H1 (cell line): ENCODE measurements around the gene KRT85. TPM values are rescaled to one million over a fixed set of nuclear protein-coding genes. Genes with fewer than 3 reads are reported as not detected.

ENCODE experiments used
- CTCF ChIA-PET: fragments of 300-600 bp; sonication (Branson Sonifier 250); formaldehyde crosslinking; loops from one replicate; lab custom pipeline; 2021; ENCODE audit not compliant: partially characterized antibody; lab: Charles Lee
- POLR2A ChIA-PET: fragments of 300-600 bp; sonication (Branson Sonifier 250); formaldehyde crosslinking; loops from one replicate; lab custom pipeline; 2021; ENCODE audit warnings: inconsistent platforms; ENCODE audit not compliant: partially characterized antibody; lab: Charles Lee
- DNase-seq, 2 experiments: peaks; one replicate each; pipeline versions ENCODE4 v3.0.0 to v3.0.0-alpha.2; 2010 to 2022; ENCODE audit warnings: low spot score in 2 of 2, low read depth in 1 of 2, mixed read lengths in 1 of 2
- FAIRE-seq: peaks from 2 replicates; lab custom pipeline; 2011; peaks lifted over from hg19 to GRCh38; lab: Jason Lieb, UNC
- H2AFZ ChIP-seq: 2 replicates; pipeline ENCODE4 v1.8.1; 2012; ENCODE audit warnings: low read length, inconsistent platforms
- H2AK5ac ChIP-seq: 2 replicates; pipeline ENCODE4 v1.6.1; 2013; ENCODE audit warnings: low read depth, low read length
- H2BK120ac ChIP-seq: replicated peaks from 2 replicates; pipeline ENCODE3; 2013; ENCODE audit warnings: low read depth, low read length, inconsistent platforms
- H2BK12ac ChIP-seq: 2 replicates; pipeline ENCODE4 v1.6.1; 2013; ENCODE audit warnings: low read depth, low read length
- H2BK15ac ChIP-seq: 2 replicates; pipeline ENCODE4 v1.6.1; 2013; ENCODE audit warnings: low read length
- H2BK20ac ChIP-seq: 2 replicates; pipeline ENCODE4 v1.6.1; 2013; ENCODE audit warnings: low read length
- H2BK5ac ChIP-seq: 2 replicates; pipeline ENCODE4 v1.6.1; 2013; ENCODE audit warnings: low read depth, low read length
- H3K14ac ChIP-seq: 2 replicates; pipeline ENCODE4 v1.6.1; 2013; ENCODE audit warnings: inconsistent platforms; ENCODE audit not compliant: insufficient read length
- H3K18ac ChIP-seq: 2 replicates; pipeline ENCODE4 v1.6.1; 2013; ENCODE audit warnings: low read length; ENCODE audit errors: extremely low read depth
- H3K23ac ChIP-seq: 2 replicates; pipeline ENCODE4 v1.6.1; 2013; ENCODE audit warnings: inconsistent platforms; ENCODE audit not compliant: insufficient read length
- H3K23me2 ChIP-seq: 2 replicates; pipeline ENCODE4 v1.6.1; 2013; ENCODE audit warnings: low read depth, low read length
- H3K27ac ChIP-seq: 2 replicates; pipeline ENCODE4 v1.6.1; 2011; ENCODE audit warnings: low read depth, low read length, inconsistent platforms
- H3K27me3 ChIP-seq, 4 experiments: replicated peaks in 1 of 4; 1 replicate in 1 of 4; 2 replicates in 3 of 4; pipeline versions ENCODE4 v1.6.1 to v1.8.1; 2011 to 2013; ENCODE audit warnings: low read length in 3 of 4, mild to moderate bottlenecking in 3 of 4, inconsistent platforms in 2 of 4, mixed read lengths in 2 of 4, moderate library complexity in 1 of 4; ENCODE audit not compliant: control insufficient read depth in 3 of 4, insufficient read depth in 3 of 4; ENCODE audit errors: extremely low read depth in 1 of 4
- H3K36me3 ChIP-seq, 4 experiments: 2 replicates each; pipeline versions ENCODE4 v1.6.1 to v1.8.1; 2011 to 2013; ENCODE audit warnings: mild to moderate bottlenecking in 4 of 4, low read length in 3 of 4, moderate library complexity in 2 of 4, control low read depth in 1 of 4, inconsistent platforms in 1 of 4; ENCODE audit not compliant: insufficient read depth in 4 of 4, control insufficient read depth in 2 of 4
- H3K4ac ChIP-seq: replicated peaks from 2 replicates; pipeline ENCODE3; 2013; ENCODE audit warnings: low read length, low read depth, mixed read lengths, inconsistent platforms; ENCODE audit not compliant: insufficient read length
- H3K4me1 ChIP-seq, 4 experiments: replicated peaks in 1 of 4; 1 replicate in 1 of 4; 2 replicates in 3 of 4; pipeline versions ENCODE4 v1.6.1 to v1.8.1; 2011 to 2013; ENCODE audit warnings: low read length in 3 of 4, inconsistent platforms in 2 of 4, mixed read lengths in 1 of 4; ENCODE audit not compliant: insufficient read depth in 4 of 4, control insufficient read depth in 3 of 4
- H3K4me2 ChIP-seq, 2 experiments: 2 replicates each; pipeline versions ENCODE4 v1.6.1 to v1.8.1; 2011 to 2013; ENCODE audit warnings: low read depth in 2 of 2, low read length in 2 of 2, control low read depth in 1 of 2, inconsistent platforms in 1 of 2, mild to moderate bottlenecking in 1 of 2; ENCODE audit not compliant: insufficient read depth in 1 of 2
- H3K4me3 ChIP-seq, 4 experiments: fragments of 200-600, 300-600 bp in 1 of 4; sonication (generic), shearing (Covaris generic), sonication (Bioruptor Twin) in 1 of 4; 2 replicates each; pipeline versions ENCODE4 v1.5.1 to v1.8.1; 2011 to 2016; ENCODE audit warnings: low read length in 4 of 4, low read depth in 3 of 4, control low read depth in 2 of 4, inconsistent platforms in 2 of 4, mild to moderate bottlenecking in 2 of 4, mixed read lengths in 1 of 4, moderate library complexity in 1 of 4; ENCODE audit not compliant: insufficient read depth in 2 of 4; ENCODE audit errors: extremely low read depth in 1 of 4
- H3K56ac ChIP-seq: replicated peaks from 2 replicates; pipeline ENCODE3; 2013; ENCODE audit warnings: low read depth, mild to moderate bottlenecking, mixed read lengths, low read length, inconsistent platforms; ENCODE audit not compliant: insufficient read length
- H3K79me1 ChIP-seq: 2 replicates; pipeline ENCODE4 v1.6.1; 2013; ENCODE audit warnings: low read depth, low read length, control low read depth
- H3K79me2 ChIP-seq, 2 experiments: 2 replicates each; pipeline versions ENCODE4 v1.6.1 to v1.8.1; 2012 to 2013; ENCODE audit warnings: low read length in 2 of 2, mild to moderate bottlenecking in 2 of 2, inconsistent platforms in 1 of 2; ENCODE audit not compliant: insufficient read depth in 2 of 2, control insufficient read depth in 1 of 2
- H3K9ac ChIP-seq, 4 experiments: replicated peaks in 1 of 4; 1 replicate in 1 of 4; 2 replicates in 3 of 4; pipeline versions ENCODE4 v1.6.1 to v1.8.1; 2011 to 2013; ENCODE audit warnings: low read depth in 3 of 4, low read length in 3 of 4, control low read depth in 2 of 4, mild to moderate bottlenecking in 2 of 4, moderate library complexity in 2 of 4, inconsistent platforms in 1 of 4; ENCODE audit errors: extremely low read depth in 1 of 4
- H3K9me3 ChIP-seq, 2 experiments: 2 replicates each; pipeline versions ENCODE4 v1.6.1 to v1.8.1; 2012 to 2013; ENCODE audit warnings: mild to moderate bottlenecking in 2 of 2, moderate library complexity in 2 of 2, control low read depth in 1 of 2, inconsistent platforms in 1 of 2, low read depth in 1 of 2, low read length in 1 of 2, mixed read lengths in 1 of 2; ENCODE audit not compliant: insufficient read depth in 2 of 2
- H4K20me1 ChIP-seq, 2 experiments: replicated peaks in 1 of 2; 2 replicates each; pipeline versions ENCODE3 to v1.8.1; 2011 to 2013; ENCODE audit warnings: inconsistent platforms in 2 of 2, low read length in 2 of 2, mild to moderate bottlenecking in 1 of 2; ENCODE audit not compliant: insufficient read depth in 2 of 2, control insufficient read depth in 1 of 2
- H4K5ac ChIP-seq: 2 replicates; pipeline ENCODE4 v1.6.1; 2013; ENCODE audit warnings: low read length, low read depth, mixed read lengths, inconsistent platforms; ENCODE audit not compliant: insufficient read length
- H4K8ac ChIP-seq: 2 replicates; pipeline ENCODE4 v1.8.0; 2013; ENCODE audit warnings: mild to moderate bottlenecking, moderate library complexity, low read length, inconsistent platforms; ENCODE audit not compliant: insufficient read depth; ENCODE audit errors: extremely low read depth
- H4K91ac ChIP-seq: replicated peaks from 2 replicates; pipeline ENCODE3; 2013; ENCODE audit warnings: low read length, mixed read lengths, inconsistent platforms; ENCODE audit not compliant: insufficient read length
- TAF7 ChIP-seq: optimal IDR thresholded peaks from 2 replicates; pipeline ENCODE3; 2011; ENCODE audit warnings: low read depth, mild to moderate bottlenecking, inconsistent platforms, low read length, moderate library complexity, borderline replicate concordance
- WGBS, 2 experiments: shearing (Covaris generic) in 1 of 2; methylation state at CpG; one replicate each; pipeline versions ENCODE4 v1.1.6 to v1.1.7; 2013 to 2015; ENCODE audit warnings: low lambda C conversion rate in 2 of 2, mixed read lengths in 2 of 2, inconsistent platforms in 1 of 2, low coverage in 1 of 2, missing lambda C conversion rate in 1 of 2; ENCODE audit not compliant: insufficient replicate concordance in 2 of 2, insufficient coverage in 1 of 2, insufficient read length in 1 of 2; ENCODE audit errors: extremely low coverage in 1 of 2, missing lambda C conversion rate in 1 of 2; 5-methylcytosine and 5-hydroxymethylcytosine counted together
- polyA plus RNA-seq, 7 experiments: library from polyadenylated mRNA; depleted of rRNA in 3 of 7; stranded (reverse) in 5 of 7; unstranded in 2 of 7; fragments of >200 nt in 5 of 7; fragments of 200-250 nt in 2 of 7; gene quantifications; 1 replicate in 5 of 7; 2 replicates in 1 of 7; 4 replicates in 1 of 7; pipeline versions ENCODE4 v1.2.1 to v1.2.3, GENCODE V29; 2011 to 2013; ENCODE audit warnings: missing spikeins in 2 of 7, mixed read lengths in 2 of 7
- total RNA-seq: library from RNA; stranded (reverse); fragmentation: NEBNext Ultra II Directional; extraction: Animal tissue kit (Norgen Biotek cat#: 25700); gene quantifications from 2 replicates; pipeline ENCODE4 v1.2.1, GENCODE V29; 2021

KRT85 gene
- total and polyA plus RNA-seq, 2 of the 8 experiments (the other 6 are each of a cell fraction or from before 2014, with no cell fraction given), result not detected

GRCh38 chr12:52401526-52401925, 34.2 kb upstream of the KRT85 start:
- Histone ChIP-seq H3K4ac (no peak overlapping the region), H3K4me1 (peaks cover 0 to 5% (median under 1%) of the 10 kb centered on the region in 4 experiments; a peak in 1 of 7 replicates), H2BK12ac (no peak overlapping the region), H3K79me2 (no peaks in the 10 kb centered on the region), H3K4me2 (no peak overlapping the region), H3K9ac (no peak overlapping the region), H2BK120ac (no peak overlapping the region), H3K56ac (no peak overlapping the region), H2BK20ac (no peak overlapping the region), H3K27ac (no peak overlapping the region), H4K91ac (no peak overlapping the region), H3K23me2 (peaks cover 3% of the 10 kb centered on the region; the same call in 1 of the 2 replicates), H3K79me1 (no peaks in the 10 kb centered on the region), H4K20me1 (no peaks in the 10 kb centered on the region), H2AK5ac (no peak overlapping the region), H2BK15ac (no peak overlapping the region), H3K27me3 (no peaks in the 10 kb centered on the region; a peak in 1 of 7 replicates), H2AFZ (no peak overlapping the region), H3K23ac (no peak overlapping the region), H3K14ac (no peak overlapping the region), H4K5ac (no peak overlapping the region), H3K18ac (no peak overlapping the region), H3K4me3 (no peak overlapping the region), H2BK5ac (no peak overlapping the region), H3K36me3 (no peaks in the 10 kb centered on the region), H3K9me3 (no peaks in the 10 kb centered on the region), H4K8ac (no peak overlapping the region)
- DNase-seq (no peak), FAIRE-seq (no peak)
- WGBS, 2 experiments, result 78% methylated on average over 5 of the region's 5 CpGs; no CpG with 5 or more reads in 1 of the 2 experiments
- no peak for TF ChIP-seq TAF7
- CTCF ChIA-PET, result interaction anchor here (0.5 to 3.1 kb wide), 20 partner anchors 11 to 771 kb away, joined by 3 to 15 read pairs (median 3); no protein-coding TSS in a partner anchor
- POLR2A ChIA-PET, result no interaction called here
